Osteocyte (in vitro differentiated cells): ENCODE data around the gene SYNPO2. TPM values are rescaled to one million over a fixed set of nuclear protein-coding genes. Genes with fewer than 3 reads are reported as not detected.

ENCODE experiments used
- DNase-seq: peaks from one replicate; pipeline ENCODE4 v3.0.0; 2021; ENCODE audit warnings: mixed read lengths; ENCODE audit not compliant: unreplicated experiment; ENCODE audit errors: extremely low spot score
- H3K27ac Mint-ChIP-seq: one replicate; pipeline ENCODE4 v1.8.0; 2021; ENCODE audit warnings: mild to moderate bottlenecking, mixed read lengths; ENCODE audit not compliant: unreplicated experiment
- H3K27me3 Mint-ChIP-seq: one replicate; pipeline ENCODE4 v1.8.0; 2021; ENCODE audit warnings: mixed read lengths; ENCODE audit not compliant: unreplicated experiment
- H3K36me3 Mint-ChIP-seq: one replicate; pipeline ENCODE4 v1.8.0; 2021; ENCODE audit warnings: mixed read lengths; ENCODE audit not compliant: unreplicated experiment
- H3K4me1 Mint-ChIP-seq: one replicate; pipeline ENCODE4 v1.8.0; 2021; ENCODE audit warnings: mixed read lengths; ENCODE audit not compliant: unreplicated experiment
- H3K4me3 Mint-ChIP-seq: one replicate; pipeline ENCODE4 v1.8.0; 2021; ENCODE audit warnings: mild to moderate bottlenecking, moderate library complexity, mixed read lengths; ENCODE audit not compliant: unreplicated experiment
- H3K9me3 Mint-ChIP-seq: one replicate; pipeline ENCODE4 v1.8.0; 2021; ENCODE audit warnings: mixed read lengths; ENCODE audit not compliant: unreplicated experiment
- total RNA-seq: library from RNA; stranded (reverse); gene quantifications from 2 replicates; pipeline ENCODE4 v1.2.1, GENCODE V29; 2021
- TF ChIP-seq, protein P1 (sequence below): fragments of 200-600 bp; sonication (generic); IDR thresholded peaks from 2 replicates; pipeline ENCODE4 v1.5.0; 2021; ENCODE audit warnings: antibody characterized with exemption, mild to moderate bottlenecking, moderate library complexity

The SYNPO2 gene
- total RNA-seq, 1 donor from 2014 or later = 4.1 TPM

DNA sequence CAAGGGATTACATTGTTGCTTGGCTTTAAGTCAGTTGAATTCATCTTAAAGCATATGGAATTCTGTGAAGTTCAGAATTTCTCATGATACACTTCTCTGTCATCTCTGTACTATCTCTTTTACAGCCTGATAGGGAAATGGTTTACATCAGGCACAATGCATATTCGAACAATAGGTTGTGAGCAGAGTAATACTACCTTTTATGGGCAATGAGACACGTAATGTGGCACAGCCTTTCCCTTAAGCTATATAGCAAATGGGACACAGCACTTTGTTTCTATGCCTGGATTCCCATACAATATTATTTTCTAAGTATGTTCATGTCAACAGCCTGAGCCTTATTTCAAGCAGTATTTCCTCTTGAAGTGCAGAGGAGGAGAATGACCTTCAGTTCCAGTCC is 58.4 kb downstream of the SYNPO2 start:
- H3K36me3 Mint-ChIP-seq = no peaks in the 10 kb centered on the region
- H3K4me1 Mint-ChIP-seq = peaks cover 2% of the 10 kb centered on the region
- TF ChIP-seq, protein P1, sequence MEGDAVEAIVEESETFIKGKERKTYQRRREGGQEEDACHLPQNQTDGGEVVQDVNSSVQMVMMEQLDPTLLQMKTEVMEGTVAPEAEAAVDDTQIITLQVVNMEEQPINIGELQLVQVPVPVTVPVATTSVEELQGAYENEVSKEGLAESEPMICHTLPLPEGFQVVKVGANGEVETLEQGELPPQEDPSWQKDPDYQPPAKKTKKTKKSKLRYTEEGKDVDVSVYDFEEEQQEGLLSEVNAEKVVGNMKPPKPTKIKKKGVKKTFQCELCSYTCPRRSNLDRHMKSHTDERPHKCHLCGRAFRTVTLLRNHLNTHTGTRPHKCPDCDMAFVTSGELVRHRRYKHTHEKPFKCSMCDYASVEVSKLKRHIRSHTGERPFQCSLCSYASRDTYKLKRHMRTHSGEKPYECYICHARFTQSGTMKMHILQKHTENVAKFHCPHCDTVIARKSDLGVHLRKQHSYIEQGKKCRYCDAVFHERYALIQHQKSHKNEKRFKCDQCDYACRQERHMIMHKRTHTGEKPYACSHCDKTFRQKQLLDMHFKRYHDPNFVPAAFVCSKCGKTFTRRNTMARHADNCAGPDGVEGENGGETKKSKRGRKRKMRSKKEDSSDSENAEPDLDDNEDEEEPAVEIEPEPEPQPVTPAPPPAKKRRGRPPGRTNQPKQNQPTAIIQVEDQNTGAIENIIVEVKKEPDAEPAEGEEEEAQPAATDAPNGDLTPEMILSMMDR = no peak
- H3K9me3 Mint-ChIP-seq = no peaks in the 10 kb centered on the region
- no peaks in the 10 kb centered on the region for H3K27me3 Mint-ChIP-seq
- no peak overlapping the region for H3K4me3 Mint-ChIP-seq
- no peak for DNase-seq
- no peak overlapping the region for H3K27ac Mint-ChIP-seq

DNA sequence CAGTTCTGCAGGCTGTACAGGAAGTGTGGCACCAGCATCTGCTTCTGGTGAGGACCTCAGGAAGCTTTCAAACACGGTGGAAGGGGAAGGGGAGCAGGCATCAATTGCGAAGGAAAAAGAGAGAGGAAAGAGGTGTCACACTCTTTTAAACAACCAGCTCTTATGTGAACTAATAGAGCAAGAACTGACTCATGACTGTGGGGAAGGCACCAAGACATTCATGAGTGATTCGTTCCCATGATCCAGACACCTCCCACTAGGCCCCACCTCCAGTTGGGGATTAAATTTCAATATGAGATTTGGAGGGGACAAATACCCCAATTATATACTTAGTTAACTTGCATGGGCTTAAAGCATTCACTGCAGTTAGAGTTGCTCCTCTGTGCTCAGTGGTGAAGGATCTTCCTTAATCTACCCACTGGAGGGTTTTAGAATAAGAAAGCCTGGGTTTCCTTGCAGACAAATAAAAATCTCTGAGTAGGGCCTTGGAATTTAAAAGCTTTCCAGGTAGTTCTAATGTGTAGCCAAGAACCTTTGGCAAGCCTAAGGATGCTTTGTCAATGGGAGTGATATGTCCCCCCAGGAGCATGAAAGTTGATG is 60.0 kb downstream of the SYNPO2 start:
- DNase-seq = no peak
- no peaks in the 10 kb centered on the region for H3K27me3 Mint-ChIP-seq
- TF ChIP-seq, protein P1 = no peak
- H3K4me1 Mint-ChIP-seq = peaks cover 2% of the 10 kb centered on the region
- no peak overlapping the region for H3K4me3 Mint-ChIP-seq
- no peak overlapping the region for H3K27ac Mint-ChIP-seq
- H3K36me3 Mint-ChIP-seq = no peaks in the 10 kb centered on the region
- no peaks in the 10 kb centered on the region for H3K9me3 Mint-ChIP-seq

DNA sequence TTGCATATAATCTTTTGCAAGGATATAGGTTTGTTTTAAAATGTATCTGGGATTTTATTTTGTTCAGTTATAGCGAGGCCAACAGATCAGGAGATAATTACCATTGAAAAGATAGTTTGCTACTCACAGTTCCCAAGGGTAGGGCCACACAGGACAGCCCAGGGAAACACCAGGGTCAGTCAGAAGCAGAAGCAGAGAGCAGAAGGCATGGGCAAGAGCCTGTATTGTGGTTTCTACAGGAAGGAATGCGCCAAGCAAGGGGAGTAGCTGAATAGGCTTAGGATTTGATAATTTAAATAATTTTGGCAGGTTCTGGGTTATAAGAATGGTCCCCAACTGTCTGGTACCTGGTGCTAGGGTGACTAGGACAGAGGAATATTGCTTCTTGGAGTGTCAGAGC is 61.6 kb downstream of the SYNPO2 start:
- Mint-ChIP-seq H3K9me3 (no peaks in the 10 kb centered on the region), H3K4me3 (no peak overlapping the region), H3K4me1 (peaks cover 10% of the 10 kb centered on the region), H3K27ac (no peak overlapping the region), H3K27me3 (no peaks in the 10 kb centered on the region), H3K36me3 (no peaks in the 10 kb centered on the region)
- DNase-seq = no peak
- TF ChIP-seq, protein P1 = no peak

DNA sequence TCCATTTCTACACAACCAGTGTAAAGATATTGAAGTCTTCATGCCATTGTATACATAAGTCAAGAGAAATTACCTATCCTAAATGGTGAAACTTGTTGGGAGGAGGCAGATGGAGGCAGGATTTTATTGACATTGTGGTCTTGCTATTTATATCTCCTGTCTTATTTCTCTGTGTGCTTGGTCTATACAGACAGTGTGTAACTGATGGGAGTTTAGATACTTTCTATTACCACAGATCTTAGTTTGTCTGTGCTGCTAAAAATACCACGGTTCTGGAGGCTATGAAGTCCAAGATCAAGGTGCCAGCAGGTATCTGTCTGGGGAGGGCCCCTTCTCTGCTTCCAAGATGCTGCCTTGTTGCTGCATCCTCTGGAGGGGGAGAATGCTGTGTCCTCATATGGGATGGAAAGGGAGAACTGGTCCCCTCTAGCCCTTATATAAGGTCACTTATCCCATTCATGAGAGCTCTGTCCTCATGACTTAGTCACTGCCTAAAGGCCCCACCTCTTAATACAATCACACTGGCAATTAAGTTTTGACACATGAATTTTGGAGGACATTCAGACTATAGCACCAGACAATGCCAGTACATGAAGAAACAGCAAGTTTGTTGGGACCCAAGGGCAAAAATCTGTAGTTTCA is 62.4 kb downstream of the SYNPO2 start:
- TF ChIP-seq, protein P1 = no peak
- peaks cover 18% of the 10 kb centered on the region for H3K4me1 Mint-ChIP-seq
- no peaks in the 10 kb centered on the region for H3K9me3 Mint-ChIP-seq
- no peak overlapping the region for H3K27ac Mint-ChIP-seq
- H3K27me3 Mint-ChIP-seq = no peaks in the 10 kb centered on the region
- H3K4me3 Mint-ChIP-seq = no peak overlapping the region
- H3K36me3 Mint-ChIP-seq = no peaks in the 10 kb centered on the region
- no peak for DNase-seq

DNA sequence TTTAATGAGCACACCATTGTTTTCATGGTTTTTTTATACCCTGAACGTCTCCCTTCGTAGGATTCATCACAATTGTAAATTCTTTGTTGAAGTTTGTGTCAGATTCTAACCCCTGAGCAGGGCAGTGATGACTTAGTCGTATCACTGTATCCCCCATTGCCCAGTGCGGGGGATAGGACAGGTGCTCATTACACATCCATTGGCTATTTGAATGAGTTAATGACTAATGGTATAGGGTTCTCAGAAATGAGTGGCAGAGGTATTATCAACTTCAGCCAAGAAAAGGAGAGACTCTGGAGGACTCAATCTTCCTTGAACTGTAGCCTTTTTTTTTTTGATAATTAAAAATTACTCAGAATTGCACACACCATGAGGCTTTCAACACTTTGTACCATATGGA is 64.6 kb downstream of the SYNPO2 start:
- H3K4me3 Mint-ChIP-seq = no peak overlapping the region
- DNase-seq = no peak
- no peaks in the 10 kb centered on the region for H3K9me3 Mint-ChIP-seq
- TF ChIP-seq, protein P1 = no peak
- no peaks in the 10 kb centered on the region for H3K36me3 Mint-ChIP-seq
- no peaks in the 10 kb centered on the region for H3K27me3 Mint-ChIP-seq
- H3K4me1 Mint-ChIP-seq = peaks cover 27% of the 10 kb centered on the region
- H3K27ac Mint-ChIP-seq = no peak overlapping the region
